ENCODE data around the gene AKIRIN1. TPM values are rescaled to one million over a fixed set of nuclear protein-coding genes. Genes with fewer than 3 reads are reported as not detected.
A peak's percentile ranks its signal among the peaks of the same experiment; 100 is the strongest.
"Not testable (repeated sequence)": the region's sequence is repeated elsewhere in the genome, so short reads cannot be mapped to it uniquely, and the experiment has no call there.

The AKIRIN1 gene
- total RNA-seq, 2 experiments from 2014 or later = 73.2 to 74.3 TPM

GRCh38 chr1:38997901-38998190 lies 6.8 kb downstream of the AKIRIN1 start:
- Mint-ChIP-seq H3K4me3 (no peak overlapping the region), H3K27me3 (no peaks in the 10 kb centered on the region), H3K9me3 (no peaks in the 10 kb centered on the region), H3K36me3 (peaks cover 52% of the 10 kb centered on the region), H3K4me1 (ENCODE audit: low read depth) (peaks cover 73% of the 10 kb centered on the region), H3K27ac (peak overlapping the region; percentile 44)
- no peak for DNase-seq
- ChIA-PET POLR2A (no interaction called here), CTCF (interaction anchor here (1.4 kb wide), 1 partner anchor 125 kb away, joined by 3 read pairs; the partner anchor contains the start of gene MYCBP)
- intact Hi-C loops (cut with micrococcal nuclease) = loop anchor here (10.0 kb wide), 1 partner anchor 197 kb away; no protein-coding TSS in a partner anchor

GRCh38 chr1:39001516-39002421 lies 10.7 kb downstream of the AKIRIN1 start:
- Mint-ChIP-seq H3K27me3 (no peaks in the 10 kb centered on the region), H3K27ac (peak overlapping the region; percentile 89), H3K9me3 (no peaks in the 10 kb centered on the region), H3K4me1 (ENCODE audit: low read depth) (peaks cover 59% of the 10 kb centered on the region), H3K36me3 (peaks cover 55% of the 10 kb centered on the region), H3K4me3 (no peak overlapping the region)
- ChIA-PET CTCF (interaction anchor here (1.6 to 1.7 kb wide), 2 partner anchors 25 to 31 kb away, joined by 3 to 4 read pairs; partner anchors contain the start of gene NDUFS5), POLR2A (interaction anchor here (0.6 to 2.1 kb wide), 6 partner anchors 13 to 1487 kb away, joined by 3 to 9 read pairs (median 4); partner anchors contain the start of genes MEAF6, NDUFS5 and RRAGC)
- intact Hi-C loops (cut with micrococcal nuclease) = loop anchor here (1.0 kb wide), 1 partner anchor 9 kb away; no protein-coding TSS in a partner anchor
- no peak for DNase-seq

- no peak for DNase-seq
- Mint-ChIP-seq H3K9me3 (no peaks in the 10 kb centered on the region), H3K27me3 (no peaks in the 10 kb centered on the region), H3K4me3 (no peak overlapping the region), H3K27ac (peak overlapping the region; percentile 89), H3K36me3 (peaks cover 52% of the 10 kb centered on the region), H3K4me1 (ENCODE audit: low read depth) (peaks cover 46% of the 10 kb centered on the region)
- ChIA-PET POLR2A (interaction anchor here (0.6 to 1.8 kb wide), 7 partner anchors 8 to 396 kb away, joined by 3 to 6 read pairs (median 4); partner anchors contain the start of genes AKIRIN1, NDUFS5 and RRAGC), CTCF (interaction anchor here (1.0 to 1.2 kb wide), 2 partner anchors 13 to 89 kb away, joined by 3 read pairs; no protein-coding TSS in a partner anchor)
- intact Hi-C loops (cut with micrococcal nuclease) = loop anchor here (1.0 kb wide), 1 partner anchor 23 kb away; the partner anchor contains the start of gene NDUFS5
These were observed 12.2 kb downstream of the AKIRIN1 start for GRCh38 chr1:39003281-39003680.

- Mint-ChIP-seq H3K36me3 (peaks cover 54% of the 10 kb centered on the region), H3K9me3 (no peaks in the 10 kb centered on the region), H3K27ac (peak overlapping the region; percentile 89), H3K4me1 (ENCODE audit: low read depth) (peaks cover 44% of the 10 kb centered on the region), H3K4me3 (peak overlapping the region; percentile 41), H3K27me3 (no peaks in the 10 kb centered on the region)
- intact Hi-C loops (cut with micrococcal nuclease) = loop anchor here (1.0 kb wide), 1 partner anchor 23 kb away; the partner anchor contains the start of gene NDUFS5
- no peak for DNase-seq
- ChIA-PET POLR2A (interaction anchor here (0.6 to 1.8 kb wide), 4 partner anchors 9 to 395 kb away, joined by 3 to 6 read pairs (median 5); partner anchors contain the start of genes AKIRIN1 and NDUFS5), CTCF (interaction anchor here (1.0 kb wide), 1 partner anchor 88 kb away, joined by 3 read pairs; no protein-coding TSS in a partner anchor)
These were observed 12.7 kb downstream of the AKIRIN1 start for GRCh38 chr1:39003794-39004193.

- Mint-ChIP-seq H3K4me3 (no peak overlapping the region), H3K9me3 (no peaks in the 10 kb centered on the region), H3K27ac (no peak overlapping the region), H3K27me3 (no peaks in the 10 kb centered on the region), H3K36me3 (peaks cover 45% of the 10 kb centered on the region), H3K4me1 (ENCODE audit: low read depth) (peaks cover 34% of the 10 kb centered on the region)
- POLR2A ChIA-PET = interaction anchor here (1.0 kb wide), 1 partner anchor 20 kb away, joined by 3 read pairs; the partner anchor contains the start of gene NDUFS5
- CTCF ChIA-PET = interaction anchor here (1.5 kb wide), 1 partner anchor 86 kb away, joined by 4 read pairs; no protein-coding TSS in a partner anchor
- DNase-seq = no peak
- intact Hi-C loops (cut with micrococcal nuclease) = no loop called here
These were observed 15.2 kb downstream of the AKIRIN1 start for GRCh38 chr1:39006287-39006686.

- no peaks in the 10 kb centered on the region for H3K27me3 Mint-ChIP-seq
- DNase-seq = no peak
- H3K36me3 Mint-ChIP-seq = peaks cover 43% of the 10 kb centered on the region
- H3K9me3 Mint-ChIP-seq = no peaks in the 10 kb centered on the region
- POLR2A ChIA-PET = interaction anchor here (1.0 to 1.1 kb wide), 3 partner anchors 10 to 134 kb away, joined by 3 read pairs; partner anchors contain the start of genes MYCBP and NDUFS5
- intact Hi-C loops (cut with micrococcal nuclease) = no loop called here
- CTCF ChIA-PET = interaction anchor here (1.5 kb wide), 1 partner anchor 85 kb away, joined by 4 read pairs; no protein-coding TSS in a partner anchor
- H3K4me3 Mint-ChIP-seq = no peak overlapping the region
- H3K27ac Mint-ChIP-seq = no peak overlapping the region
- peaks cover 28% of the 10 kb centered on the region for H3K4me1 Mint-ChIP-seq (ENCODE audit: low read depth)
These were observed 15.9 kb downstream of the AKIRIN1 start for GRCh38 chr1:39006726-39007645.

GRCh38 chr1:39014956-39015355 lies 23.9 kb downstream of the AKIRIN1 start:
- H3K27ac Mint-ChIP-seq; H3K9me3 Mint-ChIP-seq; H3K27me3 Mint-ChIP-seq; CTCF ChIA-PET; DNase-seq; H3K4me3 Mint-ChIP-seq; H3K4me1 Mint-ChIP-seq (ENCODE audit: low read depth); intact Hi-C loops (cut with micrococcal nuclease): not testable (repeated sequence)
- H3K36me3 Mint-ChIP-seq = peaks cover 13% of the 10 kb centered on the region
- POLR2A ChIA-PET = interaction anchor here (0.7 kb wide), 1 partner anchor 190 kb away, joined by 3 read pairs; no protein-coding TSS in a partner anchor

- Mint-ChIP-seq H3K4me3 (no peak overlapping the region), H3K36me3 (peaks cover 10% of the 10 kb centered on the region), H3K9me3 (no peaks in the 10 kb centered on the region), H3K27me3 (no peaks in the 10 kb centered on the region), H3K4me1 (ENCODE audit: low read depth) (no peaks in the 10 kb centered on the region), H3K27ac (no peak overlapping the region)
- DNase-seq = no peak
- ChIA-PET POLR2A (no interaction called here), CTCF (no interaction called here)
- intact Hi-C loops (cut with micrococcal nuclease) = no loop called here
These were observed 25.6 kb downstream of the AKIRIN1 start for GRCh38 chr1:39016604-39017171.

- Mint-ChIP-seq H3K4me3 (no peak overlapping the region), H3K4me1 (ENCODE audit: low read depth) (no peaks in the 10 kb centered on the region), H3K9me3 (no peaks in the 10 kb centered on the region), H3K36me3 (peaks cover 5% of the 10 kb centered on the region), H3K27ac (no peak overlapping the region), H3K27me3 (no peaks in the 10 kb centered on the region)
- DNase-seq = no peak
- CTCF ChIA-PET = no interaction called here
- POLR2A ChIA-PET = no interaction called here
- intact Hi-C loops (cut with micrococcal nuclease) = no loop called here
These were observed 26.2 kb downstream of the AKIRIN1 start for GRCh38 chr1:39017266-39017665.

GRCh38 chr1:39020494-39020893 lies 29.4 kb downstream of the AKIRIN1 start:
- H3K27me3 Mint-ChIP-seq; H3K27ac Mint-ChIP-seq; CTCF ChIA-PET; H3K4me1 Mint-ChIP-seq (ENCODE audit: low read depth); DNase-seq; H3K4me3 Mint-ChIP-seq; H3K9me3 Mint-ChIP-seq; H3K36me3 Mint-ChIP-seq; POLR2A ChIA-PET; intact Hi-C loops (cut with micrococcal nuclease): not testable (repeated sequence)

GRCh38 chr1:39021426-39021825 lies 30.4 kb downstream of the AKIRIN1 start:
- intact Hi-C loops (cut with micrococcal nuclease) = no loop called here
- H3K4me3 Mint-ChIP-seq = no peak overlapping the region
- H3K9me3 Mint-ChIP-seq = no peaks in the 10 kb centered on the region
- POLR2A ChIA-PET = no interaction called here
- CTCF ChIA-PET = no interaction called here
- no peaks in the 10 kb centered on the region for H3K36me3 Mint-ChIP-seq
- no peaks in the 10 kb centered on the region for H3K27me3 Mint-ChIP-seq
- no peak for DNase-seq
- no peak overlapping the region for H3K27ac Mint-ChIP-seq
- H3K4me1 Mint-ChIP-seq (ENCODE audit: low read depth) = peaks cover 12% of the 10 kb centered on the region

All from activated CD4-positive, alpha-beta memory T cell treated with anti-CD3 and anti-CD28 coated beads for 36 hours (primary cell).